ENCODE measurements around the gene DYNC1I2.
"Not testable (repeated sequence)": the region's sequence is repeated elsewhere in the genome, so short reads cannot be mapped to it uniquely, and the experiment has no call there.

DYNC1I2 gene

DNA sequence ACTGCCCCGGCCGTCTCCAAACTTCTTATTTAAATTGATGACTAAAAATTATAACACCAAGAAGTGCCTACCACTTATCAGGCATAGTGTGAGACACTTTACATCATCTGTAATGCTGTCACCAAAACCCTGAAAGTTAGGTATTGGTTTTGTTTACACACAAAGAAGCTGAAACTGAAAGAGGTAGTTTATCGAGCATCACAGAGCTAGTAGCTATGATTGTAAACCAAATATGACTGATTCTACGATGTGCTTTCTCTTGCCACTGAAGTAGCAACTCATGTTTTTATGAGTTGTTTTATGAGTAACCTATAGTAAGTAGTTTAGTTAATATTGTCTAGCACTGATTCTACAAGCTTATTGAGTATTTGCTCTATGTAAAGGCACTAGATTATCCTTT is 31.5 kb downstream of the DYNC1I2 start:
- DNase-seq = no peak

- no peak for DNase-seq
Observed at GRCh38 chr2:171719660-171720059, 32.4 kb downstream of the DYNC1I2 start.

- DNase-seq = peak; percentile 42
Observed at GRCh38 chr2:171723716-171724683, 36.7 kb downstream of the DYNC1I2 start.

- no peak for DNase-seq
Observed at GRCh38 chr2:171726847-171727450, 39.7 kb downstream of the DYNC1I2 start.

GRCh38 chr2:171728989-171729951 is 42.0 kb downstream of the DYNC1I2 start:
- no peak for DNase-seq

- DNase-seq = no peak
Observed at GRCh38 chr2:171729952-171730317, 42.7 kb downstream of the DYNC1I2 start.

- no peak for DNase-seq
Observed at GRCh38 chr2:171735991-171736710, 48.9 kb downstream of the DYNC1I2 start.

DNA sequence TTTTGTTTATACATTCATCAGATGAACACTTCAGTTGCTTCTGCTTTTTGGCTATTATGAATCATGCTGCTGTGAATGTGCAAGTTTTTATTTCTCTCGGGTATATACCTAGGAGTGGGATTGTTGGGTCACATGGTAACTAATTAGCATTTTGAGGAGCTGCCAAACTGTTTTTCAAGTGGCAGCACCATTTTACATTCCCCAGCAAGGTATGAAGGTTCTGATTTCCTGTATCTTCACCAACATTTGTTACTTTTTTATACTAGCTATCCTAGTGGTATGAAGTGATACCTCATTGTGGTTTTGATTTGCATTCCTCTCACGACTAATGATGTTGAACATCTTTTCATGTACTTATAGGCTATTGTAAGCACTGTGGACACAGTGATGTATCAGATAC is 53.9 kb downstream of the DYNC1I2 start:
- no peak for DNase-seq

DNA sequence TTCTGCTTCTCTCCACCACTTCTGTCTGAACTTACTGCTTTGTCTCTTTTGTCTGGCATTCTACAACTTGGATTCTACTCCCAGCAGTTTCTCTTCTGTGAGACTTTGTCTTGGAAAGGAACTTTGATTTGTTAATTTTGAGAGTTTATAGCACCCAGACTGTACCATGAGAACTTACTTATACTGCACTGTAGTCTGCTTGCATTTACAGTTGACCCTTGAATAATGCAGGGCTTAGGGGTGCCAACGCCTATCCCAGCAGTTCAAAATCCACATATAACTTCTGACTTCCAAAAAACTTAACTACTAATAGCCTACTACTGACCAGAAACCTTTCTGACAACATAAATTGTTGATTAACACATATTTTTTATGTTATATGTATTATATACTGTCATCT is 55.5 kb downstream of the DYNC1I2 start:
- no peak for DNase-seq

DNA sequence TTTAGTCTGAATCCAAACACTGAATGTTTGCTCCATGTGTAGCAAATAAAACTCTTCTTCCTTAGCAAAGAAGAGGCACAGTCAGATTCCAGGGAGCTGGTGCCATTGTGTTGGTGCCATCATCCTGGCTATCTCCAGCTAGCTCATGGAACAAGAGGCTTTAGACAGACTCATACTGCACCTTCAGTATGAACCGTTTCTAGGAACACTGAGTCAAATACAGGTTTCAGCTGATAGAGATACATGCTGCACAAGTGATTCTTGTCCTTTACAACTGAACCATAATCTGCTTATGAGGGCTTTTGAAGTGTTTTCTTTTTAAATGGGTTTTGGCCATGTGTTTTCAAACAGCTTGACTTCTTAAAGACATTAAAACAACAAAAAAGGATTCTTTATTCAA is 57.9 kb downstream of the DYNC1I2 start:
- no peak for DNase-seq

GRCh38 chr2:171745806-171746205 is 58.5 kb downstream of the DYNC1I2 start:
- no peak for DNase-seq

- DNase-seq = no peak
Observed at GRCh38 chr2:171747371-171747770, 60.1 kb downstream of the DYNC1I2 start.

- no peak for DNase-seq
Observed at GRCh38 chr2:171754254-171754939, 67.1 kb downstream of the DYNC1I2 start.

- DNase-seq = not testable (repeated sequence)
Observed at GRCh38 chr2:171758762-171759161, 71.5 kb downstream of the DYNC1I2 start.

GRCh38 chr2:171761176-171761575 is 73.9 kb downstream of the DYNC1I2 start:
- not testable (repeated sequence) for DNase-seq

GRCh38 chr2:171762879-171763573 is 75.8 kb downstream of the DYNC1I2 start:
- DNase-seq = no peak

DNA sequence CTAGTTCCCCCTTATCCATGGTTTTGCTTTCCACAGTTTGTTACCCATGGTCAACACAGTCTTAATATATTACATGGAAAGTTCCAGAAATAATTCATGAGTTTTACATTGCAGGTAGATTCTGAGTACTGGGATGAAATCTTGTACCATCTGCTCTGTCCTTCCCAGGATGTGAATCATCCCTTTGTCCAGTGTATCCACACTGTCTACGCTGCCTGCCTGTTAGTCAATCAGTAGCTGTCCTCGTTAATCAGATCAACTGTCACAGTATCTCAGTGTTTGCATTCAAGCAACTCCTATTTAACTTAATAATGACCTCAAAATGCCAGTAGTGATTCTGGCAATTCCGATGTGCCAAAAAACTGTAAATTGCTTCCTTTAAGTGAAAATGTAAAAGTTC is 76.3 kb downstream of the DYNC1I2 start:
- no peak for DNase-seq

DNA sequence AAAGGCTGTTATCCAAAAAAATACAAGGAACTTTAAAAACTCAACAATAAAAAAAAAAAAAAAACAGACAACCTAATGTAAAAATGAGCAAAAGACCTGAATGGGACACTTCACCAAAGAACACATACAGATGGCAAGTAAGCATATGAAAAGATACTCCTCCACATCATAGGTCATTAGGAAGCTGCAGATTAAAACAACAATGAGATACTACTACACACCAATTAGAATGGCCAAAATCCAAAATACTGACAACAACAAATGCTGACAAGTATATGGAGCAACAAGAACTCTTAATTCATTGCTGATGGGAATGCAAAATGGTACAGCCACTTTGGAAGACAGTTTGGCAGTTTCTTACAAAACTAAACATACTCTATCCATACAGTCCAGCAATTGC is 84.2 kb downstream of the DYNC1I2 start:
- DNase-seq = no peak

DNA sequence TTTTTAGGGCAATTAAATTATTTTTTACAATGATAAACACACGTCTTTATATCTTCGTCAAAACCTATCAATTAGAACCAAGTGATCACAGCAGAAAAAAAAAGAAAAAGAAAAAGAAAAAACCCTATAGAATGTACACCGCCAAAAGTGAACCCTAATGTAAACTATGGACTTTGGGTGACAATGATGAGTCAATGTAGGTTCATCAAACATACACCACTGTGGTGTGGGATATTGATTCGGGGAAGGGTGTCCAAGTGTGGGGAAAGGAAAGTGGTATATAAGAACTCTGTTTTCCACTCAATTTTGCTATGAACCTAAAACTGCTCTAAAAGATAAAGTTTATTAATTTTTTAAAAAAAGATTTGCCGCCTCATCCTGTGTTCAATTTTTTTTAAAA is 85.1 kb downstream of the DYNC1I2 start:
- DNase-seq = no peak

GRCh38 chr2:171774581-171774980 is 87.3 kb downstream of the DYNC1I2 start:
- not testable (repeated sequence) for DNase-seq

DNA sequence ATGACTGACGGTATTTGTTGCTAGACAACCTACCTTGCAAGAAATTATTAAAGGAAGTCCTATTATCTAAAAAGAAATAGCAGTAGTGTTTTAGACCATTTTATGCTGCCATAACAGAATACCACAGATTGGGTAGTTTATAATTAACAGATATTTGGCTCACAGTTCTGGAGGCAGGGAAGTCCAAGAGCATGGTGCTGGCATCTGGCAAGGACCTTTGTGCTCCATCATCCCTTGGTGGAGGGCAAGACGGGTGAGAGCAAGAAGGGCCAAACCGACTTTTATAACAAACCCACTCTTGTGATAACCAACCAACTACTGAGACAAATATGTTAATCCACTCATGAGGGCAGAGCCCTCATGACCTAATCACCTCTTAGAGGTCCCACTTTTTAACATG is 91.2 kb downstream of the DYNC1I2 start:
- DNase-seq = no peak
